HEK293 (cell line): ENCODE measurements around the gene HHAT.
A peak's percentile ranks its signal among the peaks of the same experiment; 100 is the strongest.

Experiments used
- CTCF ChIA-PET: fragments of 350-600 bp; formaldehyde crosslinking; extraction: SDS; loops from one replicate; lab custom pipeline; 2021; ENCODE audit warnings: antibody characterized with exemption; lab: Yijun Ruan, JAX
- POLR2A ChIA-PET: fragments of 300-600 bp; formaldehyde crosslinking; extraction: SDS; loops from one replicate; lab custom pipeline; 2020; ENCODE audit warnings: antibody characterized with exemption, inconsistent platforms; lab: Yijun Ruan, JAX
- H3K27ac ChIP-seq: fragments of 200-500 bp; sonication (Bioruptor generic); 2 replicates; pipeline ENCODE4 v1.5.1; 2014; ENCODE audit warnings: low read depth, low read length, control low read depth, inconsistent platforms; ENCODE audit errors: extremely low read depth
- H3K36me3 ChIP-seq, 2 experiments: fragments of 200-500 bp in 1 of 2; sonication (Bioruptor generic) in 1 of 2; 1 replicate in 1 of 2; 2 replicates in 1 of 2; pipeline ENCODE4 v1.5.1; 2014 to 2017; ENCODE audit warnings: inconsistent platforms in 2 of 2, low read length in 2 of 2; ENCODE audit not compliant: control insufficient read depth in 2 of 2, insufficient read depth in 1 of 2
- H3K4me1 ChIP-seq: fragments of 200-500 bp; sonication (Bioruptor generic); 2 replicates; pipeline ENCODE4 v1.5.1; 2014; ENCODE audit warnings: mild to moderate bottlenecking, low read length, inconsistent platforms; ENCODE audit not compliant: control insufficient read depth, insufficient read depth
- H3K4me3 ChIP-seq: 2 replicates; pipeline ENCODE4 v1.5.1; 2011; ENCODE audit warnings: low read depth, mild to moderate bottlenecking, control low read depth, low read length, moderate library complexity
- H3K9me3 ChIP-seq: fragments of 200-500 bp; sonication (Bioruptor generic); 2 replicates; pipeline ENCODE4 v1.5.1; 2014; ENCODE audit warnings: low read depth, low read length, inconsistent platforms; ENCODE audit not compliant: control insufficient read depth, insufficient read depth
- BCL11A ChIP-seq: fragments of 450-650 bp; formaldehyde crosslinking; IDR thresholded peaks from 2 replicates; pipeline ENCODE4 v1.5.1; 2016; ENCODE audit warnings: low read depth, missing biosample characterization, missing genetic modification characterization
- BCL6B ChIP-seq: fragments of 450-650 bp; formaldehyde crosslinking; IDR thresholded peaks from 2 replicates; pipeline ENCODE4 v1.5.1; 2017; ENCODE audit warnings: missing biosample characterization, missing genetic modification characterization
- ELK4 ChIP-seq: IDR thresholded peaks from 2 replicates; pipeline ENCODE4 v1.6.1; 2011; ENCODE audit warnings: mild to moderate bottlenecking, low read depth, low read length, borderline replicate concordance
- GLI4 ChIP-seq: fragments of 450-650 bp; formaldehyde crosslinking; IDR thresholded peaks from 2 replicates; pipeline ENCODE4 v1.5.1; 2016; ENCODE audit warnings: missing biosample characterization, missing genetic modification characterization
- INSM2 ChIP-seq: fragments of 450-650 bp; formaldehyde crosslinking; IDR thresholded peaks from 2 replicates; pipeline ENCODE4 v1.5.1; 2016; ENCODE audit warnings: missing biosample characterization, missing genetic modification characterization
- KLF8 ChIP-seq: fragments of 450-650 bp; formaldehyde crosslinking; IDR thresholded peaks from 2 replicates; pipeline ENCODE4 v1.5.1; 2016; ENCODE audit warnings: missing biosample characterization, missing genetic modification characterization
- KLF9 ChIP-seq: fragments of 450-650 bp; formaldehyde crosslinking; IDR thresholded peaks from 2 replicates; pipeline ENCODE4 v1.5.1; 2016; ENCODE audit warnings: missing biosample characterization, missing genetic modification characterization, low read depth
- PBX3 ChIP-seq: sonication (generic); formaldehyde crosslinking; IDR thresholded peaks from 2 replicates; pipeline ENCODE4 v1.8.1; 2022; ENCODE audit warnings: mild to moderate bottlenecking, moderate library complexity, missing genetic modification reagents
- YY1 ChIP-seq: fragments of 450-650 bp; formaldehyde crosslinking; IDR thresholded peaks from 2 replicates; pipeline ENCODE4 v1.5.1; 2018; ENCODE audit warnings: missing biosample characterization, missing genetic modification characterization
- ZBTB44 ChIP-seq: fragments of 450-650 bp; IDR thresholded peaks from 2 replicates; pipeline ENCODE4 v1.5.1; 2018; ENCODE audit warnings: missing biosample characterization, mild to moderate bottlenecking, missing genetic modification characterization
- ZFHX2 ChIP-seq: fragments of 450-650 bp; formaldehyde crosslinking; conservative IDR thresholded peaks from 2 replicates; pipeline ENCODE4 v1.5.1; 2016; ENCODE audit warnings: missing biosample characterization, missing genetic modification characterization
- ZFP41 ChIP-seq: fragments of 450-650 bp; formaldehyde crosslinking; IDR thresholded peaks from 2 replicates; pipeline ENCODE4 v1.5.1; 2016; ENCODE audit warnings: missing biosample characterization, missing genetic modification characterization, borderline replicate concordance
- ZNF10 ChIP-seq: fragments of 450-650 bp; formaldehyde crosslinking; IDR thresholded peaks from 2 replicates; pipeline ENCODE4 v1.5.1; 2017; ENCODE audit warnings: missing biosample characterization, missing genetic modification characterization
- ZNF121 ChIP-seq: fragments of 450-650 bp; formaldehyde crosslinking; IDR thresholded peaks from 2 replicates; pipeline ENCODE4 v1.5.1; 2016; ENCODE audit warnings: missing biosample characterization, missing genetic modification characterization
- ZNF19 ChIP-seq: fragments of 450-650 bp; formaldehyde crosslinking; IDR thresholded peaks from 2 replicates; pipeline ENCODE4; 2016; ENCODE audit warnings: missing biosample characterization, missing genetic modification characterization, low read depth
- ZNF23 ChIP-seq: fragments of 450-650 bp; formaldehyde crosslinking; IDR thresholded peaks from 2 replicates; pipeline ENCODE4 v1.5.1; 2016; ENCODE audit warnings: missing biosample characterization, missing genetic modification characterization, borderline replicate concordance
- ZNF324 ChIP-seq: fragments of 450-650 bp; formaldehyde crosslinking; IDR thresholded peaks from 2 replicates; pipeline ENCODE4 v1.5.1; 2016; ENCODE audit warnings: missing biosample characterization, missing genetic modification characterization
- ZNF335 ChIP-seq: fragments of 450-650 bp; formaldehyde crosslinking; conservative IDR thresholded peaks from 2 replicates; pipeline ENCODE4 v1.5.1; 2016; ENCODE audit warnings: missing biosample characterization, missing genetic modification characterization
- ZNF341 ChIP-seq: fragments of 450-650 bp; formaldehyde crosslinking; IDR thresholded peaks from 2 replicates; pipeline ENCODE4; 2016; ENCODE audit warnings: low read depth, missing biosample characterization, missing genetic modification characterization
- ZNF423 ChIP-seq: fragments of 450-650 bp; formaldehyde crosslinking; IDR thresholded peaks from 2 replicates; pipeline ENCODE4 v1.5.1; 2016; ENCODE audit warnings: missing biosample characterization, missing genetic modification characterization
- ZNF518A ChIP-seq: fragments of 450-650 bp; formaldehyde crosslinking; conservative IDR thresholded peaks from 2 replicates; pipeline ENCODE4 v1.5.1; 2016; ENCODE audit warnings: low read depth, missing biosample characterization, missing genetic modification characterization
- ZNF658 ChIP-seq: fragments of 450-650 bp; formaldehyde crosslinking; IDR thresholded peaks from 2 replicates; pipeline ENCODE4; 2016; ENCODE audit warnings: missing biosample characterization, missing genetic modification characterization
- ZNF664 ChIP-seq: fragments of 450-650 bp; formaldehyde crosslinking; IDR thresholded peaks from 2 replicates; pipeline ENCODE4 v1.5.1; 2016; ENCODE audit warnings: missing biosample characterization, missing genetic modification characterization
- ZNF701 ChIP-seq: fragments of 450-650 bp; formaldehyde crosslinking; IDR thresholded peaks from 2 replicates; pipeline ENCODE4 v1.5.1; 2016; ENCODE audit warnings: missing biosample characterization, missing genetic modification characterization
- ZNF830 ChIP-seq: fragments of 450-650 bp; IDR thresholded peaks from 2 replicates; pipeline ENCODE4 v1.5.0; 2018; ENCODE audit warnings: missing biosample characterization, missing genetic modification characterization, low read depth, mild to moderate bottlenecking, moderate library complexity
- ZXDB ChIP-seq: fragments of 450-650 bp; formaldehyde crosslinking; IDR thresholded peaks from 2 replicates; pipeline ENCODE4 v1.5.1; 2016; ENCODE audit warnings: missing biosample characterization, missing genetic modification characterization

Gene HHAT

GRCh38 chr1:210330279-210330866, 1.7 kb downstream of the HHAT start:
- CTCF ChIA-PET = interaction anchor here (0.6 to 1.6 kb wide), 6 partner anchors 23 to 74 kb away, joined by 3 to 5 read pairs (median 3); no protein-coding TSS in a partner anchor
- peak overlapping the region; percentile 99 for H3K27ac ChIP-seq
- TF ChIP-seq ZNF701 (no peak), ZNF658 (tag by site-specific recombination) (no peak), ZBTB44 (tag by site-specific recombination) (peak; percentile 23; the same call in 1 of the 2 replicates), ZNF335 (tag by site-specific recombination) (no peak), KLF8 (peak; percentile 58; the same call in 1 of the 2 replicates), BCL6B (tag by site-specific recombination) (no peak), ZNF830 (no peak), KLF9 (no peak), ZNF664 (tag by site-specific recombination) (peak; percentile 92), ZXDB (tag by site-specific recombination) (peak; percentile 72), ZNF324 (no peak), ZFP41 (tag by site-specific recombination) (no peak), ZNF121 (tag by site-specific recombination) (no peak), INSM2 (tag by site-specific recombination) (no peak), BCL11A (no peak), ZNF10 (tag by site-specific recombination) (no peak), ELK4 (no peak), ZNF19 (tag by site-specific recombination) (no peak), ZNF23 (tag by site-specific recombination) (no peak), ZNF341 (no peak), ZFHX2 (tag by site-specific recombination) (peak; percentile 14; the same call in 1 of the 2 replicates), ZNF518A (tag by site-specific recombination) (no peak; the same call in 1 of the 2 replicates), YY1 (tag by site-specific recombination) (no peak), GLI4 (tag by site-specific recombination) (no peak), ZNF423 (tag by site-specific recombination) (0 out of 2 replicates have a peak, but pooled peaks have one; percentile 26), PBX3 (CRISPR knock-in tag) (no peak)

More at GRCh38 chr1:210330279-210330866, 1.7 kb downstream of the HHAT start:
- peaks cover 34% of the 10 kb centered on the region for H3K4me1 ChIP-seq
- no peaks in the 10 kb centered on the region for H3K36me3 ChIP-seq
- H3K9me3 ChIP-seq = no peaks in the 10 kb centered on the region
- H3K4me3 ChIP-seq = no peak overlapping the region
- POLR2A ChIA-PET = interaction anchor here (1.1 kb wide), 1 partner anchor 79 kb away, joined by 4 read pairs; no protein-coding TSS in a partner anchor
